OCI-LY3 (cell line): ENCODE measurements around the gene ABCD1.

Source experiments
- H2AFZ ChIP-seq: fragments of 200-600, 300-600 bp; shearing (Covaris generic); 2 replicates; pipeline ENCODE4 v1.6.0; 2014; ENCODE audit warnings: antibody characterized with exemption, low read depth, low read length
- H3K27ac ChIP-seq: fragments of 200-600, 300-600 bp; sonication (generic); 2 replicates; pipeline ENCODE4 v1.5.1; 2014; ENCODE audit warnings: mild to moderate bottlenecking, low read length, moderate library complexity, mixed read lengths
- H3K27me3 ChIP-seq: fragments of 200-600, 300-600 bp; sonication (generic); 2 replicates; pipeline ENCODE4 v1.6.1; 2014; ENCODE audit warnings: low read depth, low read length, mixed read lengths
- H3K36me3 ChIP-seq: fragments of 200-600, 300-600 bp; sonication (generic); replicated peaks from 2 replicates; pipeline ENCODE3; 2014; ENCODE audit warnings: low read depth, low read length, mixed read lengths
- H3K4me1 ChIP-seq: fragments of 300-600, 200-600 bp; sonication (generic); 2 replicates; pipeline ENCODE4 v1.6.1; 2014; ENCODE audit warnings: low read length, mixed read lengths
- H3K4me2 ChIP-seq: fragments of 200-600, 300-600 bp; sonication (generic); 2 replicates; pipeline ENCODE4 v1.6.1; 2014; ENCODE audit warnings: low read length, mixed read lengths
- H3K4me3 ChIP-seq: fragments of 300-600, 200-600 bp; sonication (generic); 2 replicates; pipeline ENCODE4 v1.5.1; 2014; ENCODE audit warnings: antibody characterized with exemption, mild to moderate bottlenecking, low read length, moderate library complexity
- H3K79me2 ChIP-seq: fragments of 300-600, 200-600 bp; shearing (Covaris generic); 2 replicates; pipeline ENCODE4 v1.6.1; 2014; ENCODE audit warnings: mild to moderate bottlenecking, low read length, mixed read lengths
- H3K9ac ChIP-seq: fragments of 300-600, 200-600 bp; shearing (Covaris generic); 2 replicates; pipeline ENCODE4 v1.6.0; 2014; ENCODE audit warnings: mild to moderate bottlenecking, low read length, moderate library complexity
- H3K9me3 ChIP-seq: fragments of 200-600, 300-600 bp; shearing (Covaris generic); 2 replicates; pipeline ENCODE4 v1.6.1; 2014; ENCODE audit warnings: low read length, mixed read lengths; ENCODE audit not compliant: insufficient read depth
- H4K20me1 ChIP-seq: fragments of 200-600, 300-600 bp; sonication (generic); 2 replicates; pipeline ENCODE4 v1.6.1; 2016; ENCODE audit warnings: low read length, mixed read lengths; ENCODE audit not compliant: insufficient read depth
- CTCF ChIP-seq: fragments of 200-600, 300-600 bp; sonication (generic); IDR thresholded peaks from 2 replicates; pipeline ENCODE4 v1.5.1; 2014; ENCODE audit warnings: antibody characterized with exemption, low read length, low read depth
- EZH2phosphoT487 ChIP-seq: fragments of 200-600 bp; shearing (Covaris generic); IDR thresholded peaks from 2 replicates; pipeline ENCODE4 v1.6.1; 2018; ENCODE audit warnings: antibody characterized with exemption, mixed run types, low read depth

Gene ABCD1

GRCh38 chrX:153767674-153768055 lies 43.0 kb downstream of the ABCD1 start:
- Histone ChIP-seq H2AFZ (no peak overlapping the region), H3K27ac (no peak overlapping the region), H3K36me3 (no peaks in the 10 kb centered on the region), H3K4me2 (no peak overlapping the region), H3K79me2 (no peaks in the 10 kb centered on the region), H4K20me1 (no peaks in the 10 kb centered on the region), H3K9ac (no peak overlapping the region), H3K9me3 (no peaks in the 10 kb centered on the region), H3K4me3 (no peak overlapping the region), H3K4me1 (peaks cover 13% of the 10 kb centered on the region; the same call in 1 of the 2 replicates), H3K27me3 (no peaks in the 10 kb centered on the region)
- TF ChIP-seq CTCF (no peak), EZH2phosphoT487 (no peak)

- Histone ChIP-seq H3K27ac (no peak overlapping the region), H3K4me3 (no peak overlapping the region), H3K36me3 (no peaks in the 10 kb centered on the region), H2AFZ (no peak overlapping the region), H3K9ac (no peak overlapping the region), H3K79me2 (no peaks in the 10 kb centered on the region), H3K4me1 (peaks cover 13% of the 10 kb centered on the region; the same call in 1 of the 2 replicates), H3K4me2 (no peak overlapping the region), H3K27me3 (no peaks in the 10 kb centered on the region), H4K20me1 (no peaks in the 10 kb centered on the region), H3K9me3 (no peaks in the 10 kb centered on the region)
- TF ChIP-seq EZH2phosphoT487 (no peak), CTCF (peak; percentile 38)
These were observed 43.9 kb downstream of the ABCD1 start for GRCh38 chrX:153768311-153769157.

GRCh38 chrX:153769158-153769864 lies 44.7 kb downstream of the ABCD1 start:
- Histone ChIP-seq H3K27me3 (no peaks in the 10 kb centered on the region), H2AFZ (no peak overlapping the region), H3K4me2 (no peak overlapping the region), H3K79me2 (no peaks in the 10 kb centered on the region), H3K4me1 (peaks cover 10% of the 10 kb centered on the region; the same call in 1 of the 2 replicates), H3K36me3 (no peaks in the 10 kb centered on the region), H3K9me3 (no peaks in the 10 kb centered on the region), H3K9ac (no peak overlapping the region), H4K20me1 (no peaks in the 10 kb centered on the region), H3K4me3 (no peak overlapping the region), H3K27ac (no peak overlapping the region)
- TF ChIP-seq EZH2phosphoT487 (no peak), CTCF (no peak)
